ENCODE data around the gene KRTAP3-3.

KRTAP3-3 gene

DNA sequence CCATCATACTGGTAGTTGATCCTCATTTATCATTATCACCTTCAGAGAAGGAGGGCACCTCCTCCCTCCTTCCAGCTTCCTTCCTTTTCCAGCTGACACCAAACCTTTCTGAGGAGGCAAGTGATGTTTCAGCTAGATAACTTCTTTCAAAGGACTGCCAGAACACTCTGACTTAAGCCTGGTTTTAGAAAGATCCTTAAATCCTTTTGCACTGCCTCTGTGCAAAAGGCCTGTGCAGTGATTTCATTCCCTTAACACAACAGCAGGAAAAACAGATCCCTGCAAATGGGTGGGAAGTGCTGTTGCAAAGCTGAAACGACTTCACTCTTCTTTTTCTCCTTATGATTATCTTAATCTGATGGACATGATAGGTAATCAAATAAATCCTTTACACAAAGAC is 49.4 kb downstream of the KRTAP3-3 start:
- TF ChIP-seq, protein P1, sequence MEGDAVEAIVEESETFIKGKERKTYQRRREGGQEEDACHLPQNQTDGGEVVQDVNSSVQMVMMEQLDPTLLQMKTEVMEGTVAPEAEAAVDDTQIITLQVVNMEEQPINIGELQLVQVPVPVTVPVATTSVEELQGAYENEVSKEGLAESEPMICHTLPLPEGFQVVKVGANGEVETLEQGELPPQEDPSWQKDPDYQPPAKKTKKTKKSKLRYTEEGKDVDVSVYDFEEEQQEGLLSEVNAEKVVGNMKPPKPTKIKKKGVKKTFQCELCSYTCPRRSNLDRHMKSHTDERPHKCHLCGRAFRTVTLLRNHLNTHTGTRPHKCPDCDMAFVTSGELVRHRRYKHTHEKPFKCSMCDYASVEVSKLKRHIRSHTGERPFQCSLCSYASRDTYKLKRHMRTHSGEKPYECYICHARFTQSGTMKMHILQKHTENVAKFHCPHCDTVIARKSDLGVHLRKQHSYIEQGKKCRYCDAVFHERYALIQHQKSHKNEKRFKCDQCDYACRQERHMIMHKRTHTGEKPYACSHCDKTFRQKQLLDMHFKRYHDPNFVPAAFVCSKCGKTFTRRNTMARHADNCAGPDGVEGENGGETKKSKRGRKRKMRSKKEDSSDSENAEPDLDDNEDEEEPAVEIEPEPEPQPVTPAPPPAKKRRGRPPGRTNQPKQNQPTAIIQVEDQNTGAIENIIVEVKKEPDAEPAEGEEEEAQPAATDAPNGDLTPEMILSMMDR (IDR thresholded peaks at IDR 0.05; ENCODE audit: low read depth, low read length): no peak
- Histone ChIP-seq H3K4me3 (ENCODE audit: low read depth, low read length) (no peak overlapping the region), H3K9me3 (no peaks in the 10 kb centered on the region), H3K4me1 (no peaks in the 10 kb centered on the region), H3K27me3 (peaks cover 37% of the 10 kb centered on the region), H3K36me3 (no peaks in the 10 kb centered on the region)
- no peak for DNase-seq
